ENCODE data around the gene LCN10.
"Not testable (repeated sequence)": the region's sequence is repeated elsewhere in the genome, so short reads cannot be mapped to it uniquely, and the experiment has no call there.

LCN10 gene

DNA sequence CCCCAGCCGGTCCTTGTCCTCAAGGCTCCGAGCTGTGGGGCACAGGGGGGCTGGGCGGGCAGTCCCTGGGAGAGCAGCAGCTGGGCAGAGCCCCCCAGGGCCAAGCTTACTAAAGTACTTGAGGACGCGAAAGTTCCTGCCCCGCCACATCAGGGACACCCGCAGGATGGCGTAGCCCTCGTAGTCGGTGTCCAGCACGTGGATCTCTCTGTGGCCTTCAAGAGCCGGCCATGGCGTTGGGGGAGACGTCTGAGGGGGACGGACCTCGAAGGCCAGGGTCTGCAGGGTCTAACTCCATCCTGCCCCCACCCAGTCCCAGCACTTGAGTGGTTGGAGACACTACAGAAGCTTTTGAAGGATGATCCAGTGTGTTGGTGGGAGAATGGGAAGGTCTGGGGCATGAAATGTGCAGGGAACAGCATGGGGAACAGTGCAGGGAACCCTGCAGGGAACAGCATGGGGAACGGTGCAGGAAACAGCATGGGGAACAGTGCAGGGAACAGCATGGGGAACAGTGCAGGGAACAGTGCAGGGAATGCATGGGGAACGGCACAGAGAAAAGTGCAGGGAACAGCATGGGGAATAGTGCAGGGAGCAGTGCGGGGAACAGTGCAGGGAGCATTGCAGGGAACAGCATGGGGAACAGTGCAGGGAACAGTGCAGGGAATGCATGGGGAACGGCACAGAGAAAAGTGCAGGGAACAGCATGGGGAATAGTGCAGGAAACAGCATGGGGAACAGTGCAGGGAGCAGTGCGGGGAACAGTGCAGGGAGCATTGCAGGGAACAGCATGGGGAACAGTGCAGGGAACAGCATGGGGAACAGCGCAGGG, 12.8 kb upstream of the LCN10 start:
- not testable (repeated sequence) for FAIRE-seq; DNase-seq (ENCODE audit: insufficient read length, low spot score)

DNA sequence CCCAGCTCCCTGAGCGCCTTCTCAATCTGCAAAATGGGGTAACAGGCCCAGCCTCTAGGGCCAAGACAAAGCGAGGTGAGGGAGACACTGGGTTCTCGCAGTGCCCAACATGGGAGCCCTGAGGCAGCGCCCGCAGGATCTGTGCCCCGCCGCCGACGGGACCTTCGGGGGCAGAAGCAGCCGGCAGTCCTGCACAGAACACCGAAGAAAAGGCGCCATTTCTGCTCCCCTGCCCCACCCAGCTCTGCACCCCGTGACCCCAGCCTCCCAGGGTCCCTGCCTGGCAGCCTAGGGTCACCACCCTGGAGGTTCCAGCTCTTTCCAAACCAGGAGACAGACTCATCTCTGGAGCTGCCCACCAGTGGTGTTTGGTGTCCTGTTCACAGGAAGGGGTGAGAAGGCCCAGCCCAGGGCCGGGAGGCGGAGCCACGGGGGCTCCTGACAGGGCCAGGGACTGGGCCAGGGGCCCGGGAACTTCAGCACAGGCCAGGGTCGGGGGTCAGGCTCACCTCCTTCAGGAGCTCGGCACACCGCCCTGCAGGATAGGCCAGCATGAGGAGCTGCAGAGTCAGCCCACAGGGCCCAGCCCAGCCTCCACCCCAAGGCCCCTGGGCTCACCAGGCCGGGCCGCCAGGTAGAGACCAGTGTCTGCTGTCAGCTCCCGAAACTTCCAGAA, 12.0 kb upstream of the LCN10 start:
- FAIRE-seq (no peak), DNase-seq (ENCODE audit: insufficient read length, low spot score) (no peak)

- no peak for FAIRE-seq
- DNase-seq (ENCODE audit: insufficient read length, low spot score) = no peak
Measured at GRCh38 chr9:136754059-136754572, 11.4 kb upstream of the LCN10 start.

DNA sequence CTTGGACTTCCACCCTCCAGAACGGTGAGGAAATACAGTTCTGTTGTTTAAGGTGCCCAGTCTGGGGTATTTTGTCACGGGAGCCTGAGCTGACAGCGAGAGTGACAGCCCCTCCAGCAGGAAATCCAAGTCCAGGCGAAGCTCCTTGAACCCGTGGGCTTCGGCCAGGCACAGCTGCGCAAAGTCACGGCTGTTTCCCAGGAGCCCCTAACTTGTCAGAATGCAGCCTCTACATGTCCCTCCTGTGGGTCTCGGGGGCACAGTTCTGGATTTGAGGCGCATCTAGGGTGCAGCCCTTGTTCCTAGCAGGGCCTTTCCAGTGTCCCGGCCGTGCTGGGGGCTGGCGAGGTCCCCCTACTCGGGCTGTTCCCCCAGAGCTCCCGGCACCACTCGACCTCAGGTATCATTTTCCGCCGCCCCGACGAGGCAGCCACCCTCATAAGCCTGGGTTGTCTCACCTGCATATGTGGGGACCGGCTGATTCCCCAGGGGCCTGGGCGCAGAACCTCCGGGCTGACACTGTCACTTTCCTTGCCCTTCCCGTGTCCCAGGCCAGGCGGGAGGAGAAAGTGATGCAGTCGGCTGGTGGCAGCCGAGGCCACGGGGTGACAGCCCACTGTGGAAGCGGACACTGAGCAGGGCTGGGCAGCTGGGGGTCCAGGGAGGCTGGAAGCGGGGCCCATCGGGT, 10.8 kb upstream of the LCN10 start:
- FAIRE-seq (no peak), DNase-seq (ENCODE audit: insufficient read length, low spot score) (no peak)

GRCh38 chr9:136751814-136752213, 9.1 kb upstream of the LCN10 start:
- DNase-seq (ENCODE audit: insufficient read length, low spot score) (no peak), FAIRE-seq (no peak)

GRCh38 chr9:136751244-136751643, 8.5 kb upstream of the LCN10 start:
- DNase-seq (ENCODE audit: insufficient read length, low spot score) = no peak
- no peak for FAIRE-seq

GRCh38 chr9:136750526-136750925, 7.8 kb upstream of the LCN10 start:
- no peak for FAIRE-seq
- DNase-seq (ENCODE audit: insufficient read length, low spot score) = no peak

- DNase-seq (ENCODE audit: insufficient read length, low spot score) = no peak
- no peak for FAIRE-seq
Measured at GRCh38 chr9:136748666-136749611, 6.2 kb upstream of the LCN10 start.

- DNase-seq (ENCODE audit: insufficient read length, low spot score) (no peak), FAIRE-seq (no peak)
Measured at GRCh38 chr9:136748201-136748600, 5.5 kb upstream of the LCN10 start, which contains the start of gene LCN6. LCN6 (minus strand) TSS chr9:136748525; CDS start chr9:136748483, 42 bp downstream.

GRCh38 chr9:136747161-136748060, 4.7 kb upstream of the LCN10 start:
- DNase-seq (ENCODE audit: insufficient read length, low spot score) = no peak
- FAIRE-seq = no peak

DNA sequence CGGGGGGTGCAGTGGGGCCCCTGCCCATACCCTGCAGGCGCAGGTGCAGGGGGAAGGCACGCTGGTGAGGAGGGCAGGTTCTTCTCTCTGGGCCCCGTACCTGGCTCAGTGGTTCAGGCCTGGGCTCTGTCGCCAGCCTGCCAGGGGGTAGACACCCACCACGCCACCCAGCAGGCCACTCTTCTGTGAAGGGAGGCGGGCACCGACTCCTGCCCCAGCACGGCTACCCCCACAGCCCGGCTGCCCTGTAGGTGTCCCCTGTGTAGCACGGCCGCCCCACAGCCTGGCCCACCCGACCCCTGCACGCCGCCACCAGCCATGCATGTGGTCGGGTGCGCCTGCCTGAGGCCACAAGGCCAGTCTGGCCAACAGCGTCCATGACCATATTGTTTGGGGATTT, 3.9 kb upstream of the LCN10 start:
- DNase-seq (ENCODE audit: insufficient read length, low spot score) (no peak), FAIRE-seq (no peak)

GRCh38 chr9:136746155-136746490, 3.4 kb upstream of the LCN10 start:
- DNase-seq (ENCODE audit: insufficient read length, low spot score) (no peak), FAIRE-seq (no peak)

DNA sequence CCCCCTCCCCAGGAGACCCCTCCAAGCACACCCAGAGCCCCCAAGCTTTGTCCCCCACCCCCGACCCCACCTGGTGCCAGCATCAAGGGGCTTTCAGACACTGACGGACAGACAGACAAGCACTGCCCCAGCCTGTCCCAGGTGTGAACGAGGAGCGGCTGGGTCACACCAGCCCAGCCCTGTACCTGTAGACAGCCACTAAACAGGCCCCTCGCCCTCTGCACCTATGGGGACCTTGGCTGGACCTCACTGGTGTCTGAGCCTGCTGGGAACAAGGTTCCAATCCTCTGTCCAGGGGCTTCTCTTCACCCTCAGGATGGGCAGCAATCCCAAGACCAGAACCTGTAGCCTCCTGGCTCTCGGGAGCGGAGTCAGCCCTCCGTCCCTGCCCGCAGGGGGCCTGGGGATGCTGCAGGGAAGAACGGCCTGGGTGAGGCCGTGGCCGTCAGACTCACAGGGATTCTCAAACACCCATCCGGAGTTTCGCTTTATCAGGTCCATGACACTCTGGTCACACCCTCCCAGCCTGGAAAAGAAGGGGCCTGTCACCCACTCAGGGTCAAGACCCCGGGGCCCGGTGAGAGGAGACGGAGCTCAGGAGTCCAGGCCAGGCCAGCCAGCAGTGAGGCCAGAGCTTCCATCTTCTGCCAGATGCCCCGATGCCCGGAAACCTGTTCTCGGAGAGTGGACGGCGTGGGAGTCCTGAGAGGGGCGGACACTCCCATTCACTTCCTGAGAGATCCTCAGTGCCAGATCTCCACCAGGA, 2.8 kb upstream of the LCN10 start:
- FAIRE-seq (no peak), DNase-seq (ENCODE audit: insufficient read length, low spot score) (no peak)

GRCh38 chr9:136744773-136745172, 2.0 kb upstream of the LCN10 start:
- no peak for DNase-seq (ENCODE audit: insufficient read length, low spot score)
- FAIRE-seq = no peak

DNA sequence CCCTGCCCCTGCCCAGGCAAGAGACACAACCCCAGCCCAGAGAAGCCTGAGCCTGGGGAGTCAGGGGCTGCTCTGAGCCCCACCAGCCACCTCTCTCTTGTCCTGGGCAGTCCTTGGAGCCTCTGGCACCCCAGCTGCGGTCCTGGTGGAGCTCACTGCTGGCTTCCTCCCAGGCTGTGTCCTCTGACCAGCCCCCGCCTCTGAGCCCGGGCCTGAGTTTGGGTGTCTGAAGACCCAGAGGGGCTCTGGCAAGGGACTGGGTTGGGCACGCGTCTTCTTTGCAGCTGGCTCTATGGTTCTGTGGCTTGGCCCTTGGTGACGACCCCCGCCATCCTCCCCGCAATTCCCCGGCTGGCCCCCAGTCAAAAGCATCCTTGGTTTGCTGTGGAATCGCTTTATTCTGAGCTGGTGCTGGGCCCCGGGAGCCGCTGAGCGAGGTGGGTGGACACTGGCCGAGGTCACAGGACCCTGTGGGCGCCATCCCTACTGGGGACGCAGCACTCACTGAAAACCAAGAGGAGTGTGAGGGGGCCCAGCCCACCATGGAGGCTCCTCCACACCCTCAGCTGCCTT, 985 bp upstream of the LCN10 start:
- FAIRE-seq = no peak
- no peak for DNase-seq (ENCODE audit: insufficient read length, low spot score)

GRCh38 chr9:136741883-136742571, 713 bp downstream of the LCN10 start:
- no peak for FAIRE-seq
- no peak for DNase-seq (ENCODE audit: insufficient read length, low spot score)

DNA sequence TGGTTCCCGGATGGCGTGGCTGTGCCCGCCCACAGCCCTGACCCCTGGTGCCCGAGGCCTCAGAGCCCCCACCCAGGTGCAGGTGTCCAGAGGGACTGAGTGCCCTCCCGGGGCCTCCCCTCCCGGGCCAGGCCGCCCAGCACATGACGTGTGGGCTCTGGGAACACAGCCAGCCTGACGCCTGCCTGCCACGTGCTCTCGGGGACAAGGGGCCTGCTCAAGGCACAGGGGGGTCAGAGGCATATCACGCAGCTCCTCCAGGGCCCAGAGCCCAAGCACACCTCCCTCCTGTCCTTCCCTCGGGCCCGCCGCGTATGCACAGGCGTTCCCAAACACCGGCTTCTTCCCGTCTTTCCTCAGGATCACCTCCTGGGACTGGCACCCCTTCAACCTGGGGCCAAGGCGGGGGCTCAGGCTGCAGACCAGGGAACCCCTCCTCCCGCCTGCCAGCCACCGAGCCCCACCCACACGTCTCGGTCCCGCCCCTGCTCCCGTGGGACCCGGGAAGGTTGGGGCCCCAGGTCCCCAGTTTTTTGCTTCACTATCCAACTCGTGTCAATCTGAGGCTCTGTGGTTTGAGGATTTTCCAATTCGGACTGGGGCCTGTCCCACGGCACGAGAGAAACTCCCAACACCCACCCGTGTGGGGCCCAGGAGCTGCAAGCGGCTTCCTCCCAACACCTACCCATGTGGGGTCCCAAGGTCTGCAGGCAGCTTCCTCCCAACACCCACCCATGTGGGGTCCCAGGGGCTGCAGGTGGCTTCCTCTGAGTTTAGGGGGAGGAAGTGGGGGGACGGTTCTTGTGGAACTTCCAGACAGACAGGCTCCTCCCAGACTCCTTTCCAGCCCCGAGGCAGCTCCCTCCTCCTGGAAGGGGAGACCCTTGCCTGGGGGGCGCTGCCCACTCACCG, 1.5 kb downstream of the LCN10 start:
- DNase-seq (ENCODE audit: insufficient read length, low spot score) = no peak

More for the DNA sequence above, 1.5 kb downstream of the LCN10 start:
- no peak for FAIRE-seq

Measured in HTR-8/SVneo (cell line).